Measurements from ENCODE around the gene STOX1.
"Not testable (repeated sequence)": the region's sequence is repeated elsewhere in the genome, so short reads cannot be mapped to it uniquely, and the experiment has no call there.

The STOX1 gene

GRCh38 chr10:68924593-68924992 is 97.3 kb downstream of the STOX1 start:
- no peaks in the 10 kb centered on the region for H4K20me1 ChIP-seq (ENCODE audit: control insufficient read depth, insufficient read depth, low read depth, low read length)
- H3K36me3 ChIP-seq (ENCODE audit: control insufficient read depth, low read length), result peaks cover 42% of the 10 kb centered on the region
- no peaks in the 10 kb centered on the region for H3K27me3 ChIP-seq (ENCODE audit: control insufficient read depth, low read length)
- H3F3A ChIP-seq (ENCODE audit: control insufficient read depth, insufficient read depth), result no peaks in the 10 kb centered on the region
- H3K9me3 ChIP-seq (ENCODE audit: control insufficient read depth, insufficient read depth, low read length), result no peaks in the 10 kb centered on the region
- no peaks in the 10 kb centered on the region for H3K9me2 ChIP-seq (replicated peaks; ENCODE audit: control insufficient read depth, low read length)
- H3K27ac ChIP-seq (ENCODE audit: low read depth, low read length), result no peak overlapping the region
- H3K4me3 ChIP-seq (ENCODE audit: low read length), result no peak overlapping the region
- TF ChIP-seq EZH2phosphoT487 (IDR thresholded peaks at IDR 0.05; ENCODE audit: borderline replicate concordance, low read length), result no peak
- TF ChIP-seq, protein P1, sequence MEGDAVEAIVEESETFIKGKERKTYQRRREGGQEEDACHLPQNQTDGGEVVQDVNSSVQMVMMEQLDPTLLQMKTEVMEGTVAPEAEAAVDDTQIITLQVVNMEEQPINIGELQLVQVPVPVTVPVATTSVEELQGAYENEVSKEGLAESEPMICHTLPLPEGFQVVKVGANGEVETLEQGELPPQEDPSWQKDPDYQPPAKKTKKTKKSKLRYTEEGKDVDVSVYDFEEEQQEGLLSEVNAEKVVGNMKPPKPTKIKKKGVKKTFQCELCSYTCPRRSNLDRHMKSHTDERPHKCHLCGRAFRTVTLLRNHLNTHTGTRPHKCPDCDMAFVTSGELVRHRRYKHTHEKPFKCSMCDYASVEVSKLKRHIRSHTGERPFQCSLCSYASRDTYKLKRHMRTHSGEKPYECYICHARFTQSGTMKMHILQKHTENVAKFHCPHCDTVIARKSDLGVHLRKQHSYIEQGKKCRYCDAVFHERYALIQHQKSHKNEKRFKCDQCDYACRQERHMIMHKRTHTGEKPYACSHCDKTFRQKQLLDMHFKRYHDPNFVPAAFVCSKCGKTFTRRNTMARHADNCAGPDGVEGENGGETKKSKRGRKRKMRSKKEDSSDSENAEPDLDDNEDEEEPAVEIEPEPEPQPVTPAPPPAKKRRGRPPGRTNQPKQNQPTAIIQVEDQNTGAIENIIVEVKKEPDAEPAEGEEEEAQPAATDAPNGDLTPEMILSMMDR (IDR thresholded peaks at IDR 0.05; ENCODE audit: low read depth, low read length, poor library complexity, severe bottlenecking), result no peak
- no peaks in the 10 kb centered on the region for H3K4me1 ChIP-seq (ENCODE audit: control insufficient read depth, low read length)
- peaks cover 41% of the 10 kb centered on the region for H3K79me2 ChIP-seq (ENCODE audit: control insufficient read depth, low read length)
- H3K4me2 ChIP-seq (ENCODE audit: low read length), result no peak overlapping the region

- H3K4me1 ChIP-seq (ENCODE audit: control insufficient read depth, low read length), result no peaks in the 10 kb centered on the region
- peaks cover 36% of the 10 kb centered on the region for H3K79me2 ChIP-seq (ENCODE audit: control insufficient read depth, low read length)
- H3K27ac ChIP-seq (ENCODE audit: low read depth, low read length), result no peak overlapping the region
- no peak overlapping the region for H3K4me3 ChIP-seq (ENCODE audit: low read length)
- no peaks in the 10 kb centered on the region for H3K9me2 ChIP-seq (replicated peaks; ENCODE audit: control insufficient read depth, low read length)
- no peaks in the 10 kb centered on the region for H3K27me3 ChIP-seq (ENCODE audit: control insufficient read depth, low read length)
- no peak overlapping the region for H3K4me2 ChIP-seq (ENCODE audit: low read length)
- peaks cover 38% of the 10 kb centered on the region for H3K36me3 ChIP-seq (ENCODE audit: control insufficient read depth, low read length)
- H4K20me1 ChIP-seq (ENCODE audit: control insufficient read depth, insufficient read depth, low read depth, low read length), result no peaks in the 10 kb centered on the region
- H3K9me3 ChIP-seq (ENCODE audit: control insufficient read depth, insufficient read depth, low read length), result no peaks in the 10 kb centered on the region
- TF ChIP-seq, protein P1 (IDR thresholded peaks at IDR 0.05; ENCODE audit: low read depth, low read length, poor library complexity, severe bottlenecking), result no peak
- TF ChIP-seq EZH2phosphoT487 (IDR thresholded peaks at IDR 0.05; ENCODE audit: borderline replicate concordance, low read length), result no peak
- no peaks in the 10 kb centered on the region for H3F3A ChIP-seq (ENCODE audit: control insufficient read depth, insufficient read depth)
Measured at GRCh38 chr10:68925489-68925888, 98.2 kb downstream of the STOX1 start.

DNA sequence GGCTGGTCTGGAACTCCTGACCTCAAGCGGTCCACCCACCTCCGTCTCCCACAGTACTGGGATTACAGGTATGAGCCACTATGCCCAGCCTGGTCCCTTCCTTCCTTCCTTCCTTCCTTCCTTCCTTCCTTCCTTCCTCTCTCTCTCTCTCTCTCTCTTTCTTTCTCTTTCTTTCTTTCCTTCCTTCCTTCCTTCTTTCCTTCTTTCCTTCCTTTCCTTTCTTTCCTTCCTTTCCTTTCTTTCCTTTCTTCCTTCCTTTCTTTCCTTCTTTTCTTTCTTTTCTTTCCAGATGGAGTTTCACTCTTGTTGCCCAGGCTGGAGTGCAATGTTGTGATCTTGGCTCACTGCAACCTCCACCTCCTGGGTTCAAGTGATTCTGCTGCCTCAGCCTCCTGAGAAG is 101.8 kb downstream of the STOX1 start:
- H3K9me2 ChIP-seq (replicated peaks; ENCODE audit: control insufficient read depth, low read length); H3K27ac ChIP-seq (ENCODE audit: low read depth, low read length); H3K4me1 ChIP-seq (ENCODE audit: control insufficient read depth, low read length); H3K27me3 ChIP-seq (ENCODE audit: control insufficient read depth, low read length); H4K20me1 ChIP-seq (ENCODE audit: control insufficient read depth, insufficient read depth, low read depth, low read length); H3K9me3 ChIP-seq (ENCODE audit: control insufficient read depth, insufficient read depth, low read length); H3F3A ChIP-seq (ENCODE audit: control insufficient read depth, insufficient read depth); H3K4me2 ChIP-seq (ENCODE audit: low read length); H3K4me3 ChIP-seq (ENCODE audit: low read length): not testable (repeated sequence)
- peaks cover 49% of the 10 kb centered on the region for H3K36me3 ChIP-seq (ENCODE audit: control insufficient read depth, low read length)
- H3K79me2 ChIP-seq (ENCODE audit: control insufficient read depth, low read length), result peaks cover 23% of the 10 kb centered on the region

DNA sequence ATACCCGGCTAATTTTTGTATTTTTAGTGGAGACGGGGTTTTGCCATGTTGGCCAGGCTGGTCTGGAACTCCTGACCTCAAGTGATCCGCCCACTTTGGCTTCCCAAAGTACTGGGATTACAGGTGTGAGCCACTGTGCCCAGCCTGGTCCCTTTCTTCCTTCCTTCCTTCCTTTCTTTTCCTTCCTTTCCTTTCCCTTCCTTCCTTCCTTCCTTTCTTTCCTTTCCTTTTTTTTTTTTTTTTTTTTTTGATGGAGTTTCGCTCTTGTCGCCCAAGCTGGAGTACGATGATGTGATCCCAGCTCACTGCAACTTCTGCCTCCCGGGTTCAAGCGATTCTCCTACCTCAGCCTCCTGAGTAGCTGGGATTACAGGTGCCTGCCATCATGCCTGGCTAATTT is 102.6 kb downstream of the STOX1 start:
- H3K4me3 ChIP-seq (ENCODE audit: low read length); H3K27me3 ChIP-seq (ENCODE audit: control insufficient read depth, low read length); H3K4me1 ChIP-seq (ENCODE audit: control insufficient read depth, low read length); H3K9me3 ChIP-seq (ENCODE audit: control insufficient read depth, insufficient read depth, low read length); H3K27ac ChIP-seq (ENCODE audit: low read depth, low read length); H3K9me2 ChIP-seq (replicated peaks; ENCODE audit: control insufficient read depth, low read length); H3K4me2 ChIP-seq (ENCODE audit: low read length); H3F3A ChIP-seq (ENCODE audit: control insufficient read depth, insufficient read depth); H4K20me1 ChIP-seq (ENCODE audit: control insufficient read depth, insufficient read depth, low read depth, low read length): not testable (repeated sequence)
- H3K79me2 ChIP-seq (ENCODE audit: control insufficient read depth, low read length), result peaks cover 18% of the 10 kb centered on the region
- peaks cover 56% of the 10 kb centered on the region for H3K36me3 ChIP-seq (ENCODE audit: control insufficient read depth, low read length)

GRCh38 chr10:68932860-68933259 is 105.5 kb downstream of the STOX1 start:
- H3K27me3 ChIP-seq (ENCODE audit: control insufficient read depth, low read length); H3K9me3 ChIP-seq (ENCODE audit: control insufficient read depth, insufficient read depth, low read length); H3K79me2 ChIP-seq (ENCODE audit: control insufficient read depth, low read length); H4K20me1 ChIP-seq (ENCODE audit: control insufficient read depth, insufficient read depth, low read depth, low read length); H3K4me2 ChIP-seq (ENCODE audit: low read length); H3K4me3 ChIP-seq (ENCODE audit: low read length); H3K27ac ChIP-seq (ENCODE audit: low read depth, low read length); H3K4me1 ChIP-seq (ENCODE audit: control insufficient read depth, low read length); H3K9me2 ChIP-seq (replicated peaks; ENCODE audit: control insufficient read depth, low read length); H3F3A ChIP-seq (ENCODE audit: control insufficient read depth, insufficient read depth): not testable (repeated sequence)
- H3K36me3 ChIP-seq (ENCODE audit: control insufficient read depth, low read length), result peaks cover 65% of the 10 kb centered on the region
